Central memory CD8-positive, alpha-beta T cell (primary cell): ENCODE measurements around the gene DENND2A.
"Not testable (repeated sequence)": the region's sequence is repeated elsewhere in the genome, so short reads cannot be mapped to it uniquely, and the experiment has no call there.

Source experiments
- ATAC-seq: fragments of 150-1000 bp; cut with Tn5 transposase; replicated peaks from 2 replicates; pipeline ENCODE4 v1.10.0; 2022; ENCODE audit warnings: mild to moderate bottlenecking, moderate FRiP score, moderate number of reproducible peaks; ENCODE audit not compliant: poor library complexity, severe bottlenecking; ENCODE audit errors: extremely low read depth
- DNase-seq, 2 donors: peaks; one replicate each; pipeline ENCODE4 v3.0.0; 2021; ENCODE audit warnings: low spot score in 2 of 2
- H3K27ac Mint-ChIP-seq: one replicate; pipeline ENCODE4 v1.8.0; 2022; ENCODE audit warnings: low read depth, mild to moderate bottlenecking, moderate library complexity, mixed read lengths
- H3K27me3 Mint-ChIP-seq: one replicate; pipeline ENCODE4 v1.8.0; 2022; ENCODE audit warnings: mixed read lengths
- H3K36me3 Mint-ChIP-seq: one replicate; pipeline ENCODE4 v1.8.0; 2022; ENCODE audit warnings: mild to moderate bottlenecking, moderate library complexity, mixed read lengths; ENCODE audit not compliant: insufficient read depth
- H3K4me1 Mint-ChIP-seq: one replicate; pipeline ENCODE4 v1.8.0; 2022; ENCODE audit warnings: mixed read lengths
- H3K4me3 Mint-ChIP-seq: one replicate; pipeline ENCODE4 v1.8.0; 2022; ENCODE audit warnings: mild to moderate bottlenecking, moderate library complexity, mixed read lengths
- H3K9me3 Mint-ChIP-seq: one replicate; pipeline ENCODE4 v1.8.0; 2022; ENCODE audit warnings: mixed read lengths

The DENND2A gene

DNA sequence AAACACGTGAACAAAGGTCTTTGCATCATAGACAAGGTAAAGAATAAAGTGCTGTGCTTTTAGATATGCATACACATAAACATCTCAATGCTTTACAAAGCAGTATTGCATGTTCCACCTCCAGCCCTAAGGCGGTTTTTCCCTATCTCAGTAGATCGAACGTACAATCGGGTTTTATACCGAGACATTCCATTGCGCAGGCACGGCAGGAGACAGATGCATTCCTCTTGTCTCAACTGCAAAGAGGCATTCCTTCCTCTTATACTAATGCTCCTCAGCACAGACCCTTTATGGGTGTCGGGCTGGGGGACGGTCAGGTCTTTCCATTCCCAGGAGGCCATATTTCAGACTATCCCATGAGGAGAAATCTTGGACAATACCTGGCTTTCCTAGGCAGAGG lies 87.4 kb downstream of the DENND2A start:
- H3K36me3 Mint-ChIP-seq, DNase-seq, H3K4me1 Mint-ChIP-seq, H3K27ac Mint-ChIP-seq, H3K9me3 Mint-ChIP-seq, ATAC-seq, H3K27me3 Mint-ChIP-seq, H3K4me3 Mint-ChIP-seq: not testable (repeated sequence)

DNA sequence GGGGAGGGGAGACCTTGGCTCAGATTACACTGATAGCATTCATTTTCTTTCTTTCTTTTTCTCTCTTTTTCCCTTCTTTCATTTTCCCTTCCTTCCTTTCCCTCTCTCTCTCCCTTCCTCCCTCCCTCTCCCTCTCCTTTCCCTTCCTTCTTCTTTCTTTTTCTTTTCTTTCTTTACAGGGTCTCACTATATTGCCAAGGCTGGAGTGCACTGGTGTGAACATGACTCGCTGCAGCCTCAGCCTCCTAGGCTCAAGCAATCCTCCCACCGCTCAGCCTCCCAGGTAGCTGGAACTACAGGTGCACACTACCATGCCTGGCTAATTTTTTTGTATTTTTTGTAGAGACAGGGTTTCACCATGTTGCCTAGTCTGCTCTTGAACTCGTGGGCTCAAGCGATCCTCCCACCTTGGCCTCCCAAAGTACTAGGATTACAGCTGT lies 88.4 kb downstream of the DENND2A start:
- ATAC-seq (no peak), DNase-seq (no peak)
- no peaks in the 10 kb centered on the region for H3K27me3 Mint-ChIP-seq
- H3K4me1 Mint-ChIP-seq = no peaks in the 10 kb centered on the region
- H3K9me3 Mint-ChIP-seq = no peaks in the 10 kb centered on the region
- H3K36me3 Mint-ChIP-seq = no peaks in the 10 kb centered on the region
- no peak overlapping the region for H3K27ac Mint-ChIP-seq
- no peak overlapping the region for H3K4me3 Mint-ChIP-seq

DNA sequence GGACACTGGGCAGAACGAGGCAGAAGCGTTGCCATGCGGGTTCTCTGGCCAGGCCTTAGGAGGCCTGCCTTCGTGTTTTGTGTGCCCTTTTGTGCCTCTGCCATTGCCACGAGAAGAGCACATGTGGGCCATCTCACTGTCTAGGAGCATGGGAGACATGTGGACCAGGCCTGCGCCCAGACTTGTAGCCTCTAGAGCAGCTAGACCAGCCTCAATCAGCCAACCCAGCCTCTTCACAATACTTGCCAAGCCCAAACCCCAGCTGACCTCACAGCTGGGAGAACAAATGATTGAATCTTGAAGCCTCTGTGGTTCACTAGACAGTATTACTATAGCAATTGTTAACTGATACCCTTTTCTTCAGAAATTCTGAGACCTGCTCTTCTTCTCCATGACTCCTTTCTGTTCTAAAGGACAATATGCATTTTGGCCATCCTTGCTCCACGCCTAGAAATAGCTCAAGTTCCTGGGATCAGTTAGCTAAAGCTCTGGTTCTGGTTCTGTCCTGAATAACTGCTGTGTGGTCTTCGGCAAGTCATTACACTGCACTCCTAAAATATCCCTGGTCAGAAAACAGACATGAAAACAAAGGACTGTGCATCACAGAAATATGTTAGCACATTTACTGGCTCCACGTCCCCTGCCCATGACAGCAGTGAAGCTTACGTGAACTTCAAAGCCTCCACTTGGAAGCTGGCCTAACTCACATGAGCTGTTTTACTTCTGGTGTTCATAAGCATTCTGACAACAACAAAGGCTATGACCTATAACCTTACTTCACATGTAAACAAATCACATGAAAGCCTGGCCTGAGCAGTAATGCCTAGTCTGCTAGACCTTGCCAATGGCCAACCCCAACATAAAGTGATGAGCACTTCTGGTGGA lies 89.0 kb downstream of the DENND2A start:
- Mint-ChIP-seq H3K9me3 (no peaks in the 10 kb centered on the region), H3K4me1 (no peaks in the 10 kb centered on the region), H3K27ac (no peak overlapping the region), H3K36me3 (no peaks in the 10 kb centered on the region), H3K4me3 (no peak overlapping the region), H3K27me3 (no peaks in the 10 kb centered on the region)
- no peak for DNase-seq
- ATAC-seq = no peak

DNA sequence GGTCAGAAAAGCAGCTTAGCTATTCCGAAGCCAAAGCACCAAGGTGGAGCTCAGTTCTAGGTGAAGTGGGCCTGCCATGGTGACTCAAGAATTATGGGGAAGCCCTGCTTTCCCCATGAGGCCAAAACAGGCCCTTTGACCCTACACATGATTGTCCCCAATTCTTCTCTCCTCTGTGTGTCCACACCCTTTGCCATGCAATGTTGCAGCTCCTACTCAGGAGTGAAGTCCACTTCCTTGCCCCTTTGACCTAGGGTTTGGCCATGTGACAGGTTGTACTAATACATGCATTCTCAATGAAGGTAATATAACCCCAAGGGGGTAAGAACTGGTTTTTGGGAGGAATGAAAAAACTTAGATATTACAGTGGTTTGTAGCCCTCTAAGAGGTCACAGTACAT lies 93.7 kb downstream of the DENND2A start:
- DNase-seq (no peak), ATAC-seq (no peak)
- no peaks in the 10 kb centered on the region for H3K36me3 Mint-ChIP-seq
- H3K27me3 Mint-ChIP-seq = peaks cover 32% of the 10 kb centered on the region
- no peaks in the 10 kb centered on the region for H3K4me1 Mint-ChIP-seq
- H3K9me3 Mint-ChIP-seq = no peaks in the 10 kb centered on the region
- H3K4me3 Mint-ChIP-seq = no peak overlapping the region
- H3K27ac Mint-ChIP-seq = no peak overlapping the region

DNA sequence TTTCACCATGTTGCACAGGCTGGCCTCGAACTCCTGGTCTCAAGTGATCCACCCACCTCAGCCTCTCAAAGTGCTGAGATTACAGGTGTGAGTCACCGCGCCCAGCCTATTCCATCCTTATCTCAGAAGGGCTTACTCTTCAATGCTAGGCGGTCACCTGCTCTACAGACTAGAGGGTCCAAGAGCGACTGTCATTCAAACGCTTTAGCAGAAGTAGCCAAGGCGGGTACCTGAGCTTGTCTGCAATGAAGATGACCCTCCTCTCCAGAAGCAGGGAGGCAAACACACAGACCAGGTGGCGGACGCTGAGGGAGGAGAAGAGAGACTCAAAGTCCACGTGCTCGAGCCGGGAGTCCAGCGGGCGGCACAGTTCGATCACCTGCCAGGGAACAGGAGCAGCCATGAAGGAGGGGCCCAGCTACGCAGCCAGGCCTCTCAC lies 96.2 kb downstream of the DENND2A start:
- Mint-ChIP-seq H3K4me1 (no peaks in the 10 kb centered on the region), H3K36me3 (no peaks in the 10 kb centered on the region), H3K4me3 (no peak overlapping the region), H3K9me3 (no peaks in the 10 kb centered on the region), H3K27ac (no peak overlapping the region), H3K27me3 (peaks cover 46% of the 10 kb centered on the region)
- DNase-seq = no peak
- ATAC-seq = no peak

DNA sequence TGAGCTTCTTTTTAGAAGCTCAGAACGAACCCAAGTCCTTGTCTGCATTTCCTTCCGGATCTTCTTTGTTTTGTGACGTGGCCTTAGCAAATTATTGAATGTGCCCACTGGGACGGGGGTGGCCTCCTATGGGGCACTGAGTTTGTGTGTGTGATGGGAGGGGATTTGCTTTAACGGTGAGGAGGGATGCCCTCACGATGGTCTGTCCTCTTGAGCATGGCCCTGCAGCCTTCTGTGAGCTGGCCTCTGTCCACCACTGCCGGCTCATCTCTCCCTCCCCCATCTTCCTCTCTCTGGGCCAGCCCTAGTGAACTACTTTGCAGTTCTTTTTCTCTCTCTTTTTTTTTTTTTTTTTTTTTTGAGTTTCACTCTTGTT lies 98.4 kb downstream of the DENND2A start:
- no peak for DNase-seq
- no peaks in the 10 kb centered on the region for H3K4me1 Mint-ChIP-seq
- H3K4me3 Mint-ChIP-seq = no peak overlapping the region
- H3K36me3 Mint-ChIP-seq = no peaks in the 10 kb centered on the region
- no peaks in the 10 kb centered on the region for H3K9me3 Mint-ChIP-seq
- no peak overlapping the region for H3K27ac Mint-ChIP-seq
- peaks cover 46% of the 10 kb centered on the region for H3K27me3 Mint-ChIP-seq
- ATAC-seq = no peak

DNA sequence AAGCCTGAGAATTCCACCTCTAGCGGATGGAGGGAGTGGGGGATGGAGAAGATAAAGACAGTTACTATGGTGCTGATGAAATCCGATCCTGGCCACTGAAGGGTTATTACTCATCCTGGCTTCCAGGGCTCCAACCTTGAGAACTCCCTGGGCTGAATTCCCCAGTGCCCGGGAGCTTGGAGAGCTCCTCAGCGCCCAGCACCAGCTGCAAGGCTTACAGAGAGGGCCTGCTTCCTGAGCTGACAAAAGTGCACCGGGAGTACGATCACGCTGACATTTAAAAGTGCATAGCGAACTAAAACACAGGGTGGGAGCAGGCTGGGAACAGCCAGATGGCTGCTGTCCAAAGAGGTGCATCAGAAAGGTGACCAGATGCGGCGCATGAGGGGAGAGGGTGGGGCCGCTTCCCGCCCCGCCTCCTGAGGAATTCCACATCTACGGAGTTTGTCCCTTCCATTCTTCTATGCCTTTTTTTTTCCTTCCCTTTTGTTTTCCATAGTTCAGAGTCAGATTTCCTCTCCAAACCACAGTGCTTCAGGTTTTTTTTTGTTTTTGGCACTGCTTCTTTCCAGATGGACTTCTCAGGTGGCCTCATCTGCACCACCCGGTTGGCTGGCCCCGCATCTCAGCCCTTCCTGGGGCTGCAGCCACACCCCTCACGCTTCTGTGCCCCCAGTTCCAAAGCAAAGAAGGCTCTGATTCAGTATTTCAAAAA lies 98.9 kb downstream of the DENND2A start:
- H3K4me3 Mint-ChIP-seq = no peak overlapping the region
- ATAC-seq (no peak), DNase-seq (no peak)
- H3K4me1 Mint-ChIP-seq = no peaks in the 10 kb centered on the region
- H3K9me3 Mint-ChIP-seq = no peaks in the 10 kb centered on the region
- H3K27ac Mint-ChIP-seq = no peak overlapping the region
- H3K36me3 Mint-ChIP-seq = no peaks in the 10 kb centered on the region
- H3K27me3 Mint-ChIP-seq = peaks cover 46% of the 10 kb centered on the region

DNA sequence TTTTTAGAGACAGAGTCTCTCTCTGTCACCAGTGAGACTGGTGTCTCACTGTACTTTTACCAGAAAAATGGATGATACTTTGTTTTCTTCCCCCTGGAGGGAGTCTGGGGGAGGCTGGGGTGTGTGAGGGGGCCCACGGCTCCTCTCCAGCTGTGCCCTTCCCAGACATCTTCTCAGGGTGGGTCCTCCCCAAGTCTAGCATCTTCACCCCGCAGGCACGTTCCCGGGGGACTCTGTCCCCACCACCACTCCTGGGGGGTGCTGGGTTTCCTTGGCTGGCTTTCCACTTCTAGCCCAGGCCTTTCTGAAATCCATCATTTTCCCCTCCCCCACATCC lies 99.5 kb downstream of the DENND2A start:
- Mint-ChIP-seq H3K36me3 (no peaks in the 10 kb centered on the region), H3K4me3 (no peak overlapping the region), H3K27me3 (peaks cover 46% of the 10 kb centered on the region), H3K9me3 (no peaks in the 10 kb centered on the region), H3K27ac (no peak overlapping the region), H3K4me1 (no peaks in the 10 kb centered on the region)
- ATAC-seq (no peak), DNase-seq (no peak)

DNA sequence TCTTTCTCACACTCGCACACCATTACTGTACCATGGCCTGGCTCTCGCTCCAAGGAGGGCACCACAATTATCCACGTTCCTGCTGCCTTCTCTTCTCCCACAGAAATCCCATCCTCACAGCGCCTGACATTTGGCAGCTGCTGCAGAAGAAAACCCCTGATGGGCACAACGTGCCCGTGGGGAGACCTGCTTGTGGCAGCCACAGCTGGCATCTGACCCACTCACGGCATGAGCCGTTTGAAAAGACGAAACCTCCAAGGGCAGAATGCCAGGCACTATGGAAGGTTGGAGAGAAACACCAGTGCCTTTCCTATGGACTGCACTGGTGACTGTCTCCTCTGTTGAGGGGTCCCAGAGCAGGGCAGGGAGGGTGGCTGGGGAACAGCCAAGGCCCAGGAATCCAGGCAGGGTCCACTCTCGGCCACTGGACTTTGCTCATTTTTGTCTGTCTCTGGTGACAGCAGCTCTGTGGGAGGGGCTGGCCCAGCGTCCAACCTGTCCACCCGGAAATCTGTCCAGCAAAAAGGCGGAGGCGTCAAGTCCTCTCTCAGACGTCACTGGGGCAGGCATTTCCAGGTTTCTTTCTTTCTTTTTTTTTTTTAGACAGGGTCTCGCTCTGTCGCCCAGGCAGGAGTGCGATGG lies 100.4 kb downstream of the DENND2A start:
- Mint-ChIP-seq H3K27ac (no peak overlapping the region), H3K27me3 (peaks cover 38% of the 10 kb centered on the region), H3K4me3 (no peak overlapping the region), H3K9me3 (no peaks in the 10 kb centered on the region), H3K4me1 (no peaks in the 10 kb centered on the region), H3K36me3 (no peaks in the 10 kb centered on the region)
- ATAC-seq (no peak), DNase-seq (no peak)

DNA sequence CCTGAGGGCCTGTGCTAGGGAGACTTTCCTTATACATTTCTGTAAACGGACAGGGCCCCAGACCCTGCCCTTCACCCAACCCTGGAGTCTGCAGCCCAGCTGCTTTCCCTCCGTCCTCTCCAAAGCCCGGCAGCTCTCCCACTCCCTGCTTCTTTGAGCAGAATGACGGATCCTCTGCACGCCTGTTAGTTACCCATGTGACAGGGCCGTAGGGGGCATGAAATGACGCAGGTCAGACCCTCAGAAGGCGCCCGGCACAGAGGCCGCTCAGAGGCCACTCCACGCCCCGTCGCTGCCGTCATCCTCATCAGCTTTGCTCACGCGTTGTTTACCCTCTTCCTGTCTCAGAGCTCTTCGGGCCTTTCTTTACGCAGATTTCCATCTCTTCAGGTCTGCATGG lies 101.2 kb downstream of the DENND2A start:
- Mint-ChIP-seq H3K36me3 (no peaks in the 10 kb centered on the region), H3K4me3 (no peak overlapping the region), H3K27me3 (peaks cover 39% of the 10 kb centered on the region), H3K4me1 (no peaks in the 10 kb centered on the region), H3K27ac (no peak overlapping the region), H3K9me3 (no peaks in the 10 kb centered on the region)
- DNase-seq (no peak), ATAC-seq (no peak)

DNA sequence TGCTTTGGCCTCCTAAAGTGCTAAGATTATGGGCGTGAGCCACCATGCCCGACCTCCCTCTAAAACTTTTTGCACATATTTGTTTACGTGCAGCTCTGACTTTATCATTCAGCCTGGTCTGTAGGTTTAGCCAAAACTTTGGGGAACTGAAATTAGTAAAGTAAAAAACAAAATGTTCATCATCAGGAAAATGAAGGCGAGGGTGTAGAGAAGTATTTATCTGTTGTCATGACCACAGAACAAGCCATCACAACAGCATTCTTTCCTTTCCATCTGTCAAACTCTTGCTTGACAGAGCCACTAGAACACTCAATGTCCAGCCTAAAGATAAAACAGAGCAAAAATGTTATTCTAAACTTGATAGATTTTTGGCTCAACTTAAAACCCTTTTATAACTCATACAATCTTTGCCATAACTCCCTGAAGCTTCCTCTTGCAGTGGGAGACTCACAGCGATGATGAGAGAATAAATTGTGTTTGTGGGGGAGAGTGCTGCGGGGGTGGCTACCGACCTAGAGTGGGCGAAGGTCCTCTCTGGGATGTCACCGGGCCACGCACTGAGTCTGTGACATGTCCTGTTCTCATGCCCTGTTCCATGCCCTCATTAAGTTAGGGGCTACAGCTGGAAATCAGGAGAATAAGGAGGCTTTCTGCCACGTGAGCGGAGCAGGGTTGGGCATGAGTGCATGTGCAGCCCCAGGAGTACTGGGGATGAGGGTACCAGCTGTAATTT lies 102.7 kb downstream of the DENND2A start:
- DNase-seq (no peak), ATAC-seq (no peak)
- Mint-ChIP-seq H3K4me3 (no peak overlapping the region), H3K27ac (no peak overlapping the region), H3K27me3 (peaks cover 45% of the 10 kb centered on the region), H3K9me3 (no peaks in the 10 kb centered on the region), H3K4me1 (no peaks in the 10 kb centered on the region), H3K36me3 (no peaks in the 10 kb centered on the region)

DNA sequence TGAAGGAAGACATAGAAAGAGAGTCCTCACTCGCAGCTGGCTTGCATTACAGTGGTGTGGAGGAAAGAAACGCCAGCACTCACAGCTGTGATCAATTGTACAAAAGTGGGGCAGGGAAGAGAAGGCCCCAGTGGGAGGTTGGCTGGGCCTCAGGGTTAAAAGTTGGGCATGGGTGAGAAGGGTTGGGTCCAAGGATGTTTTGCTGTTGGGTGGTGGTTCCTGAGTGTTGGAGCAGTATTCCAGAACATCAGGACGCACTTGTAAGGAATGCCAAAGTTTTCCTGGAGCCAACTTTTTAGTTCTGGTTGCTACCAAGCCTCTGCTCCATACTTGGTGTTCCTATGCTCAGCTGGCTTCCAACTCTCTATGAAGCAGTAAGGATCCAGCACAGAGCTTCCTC lies 105.9 kb downstream of the DENND2A start:
- Mint-ChIP-seq H3K4me1 (no peaks in the 10 kb centered on the region), H3K27me3 (peaks cover 47% of the 10 kb centered on the region), H3K27ac (no peak overlapping the region), H3K9me3 (no peaks in the 10 kb centered on the region), H3K36me3 (no peaks in the 10 kb centered on the region), H3K4me3 (no peak overlapping the region)
- ATAC-seq (no peak), DNase-seq (no peak)
